K562 (cell line): ENCODE results near the gene KRT14.

Experiments used
- NFE2L1 ChIP-seq: fragments of 450-650 bp; IDR thresholded peaks from 2 replicates; pipeline ENCODE4 v1.6.1; 2016; ENCODE audit warnings: missing genetic modification characterization, low read depth, mild to moderate bottlenecking, missing compliant biosample characterization, moderate library complexity, borderline replicate concordance
- TF ChIP-seq, protein P1 (sequence below), 3 experiments: IDR thresholded peaks in 2 of 3; conservative IDR thresholded peaks in 1 of 3; 2 replicates each; pipeline ENCODE4 v1.5.1; 2011 to 2012; ENCODE audit warnings: low read length in 3 of 3, mild to moderate bottlenecking in 3 of 3, control low read depth in 2 of 3, improper control_type of control experiment in 1 of 3, inconsistent platforms in 1 of 3, low read depth in 1 of 3, mixed read lengths in 1 of 3, moderate library complexity in 1 of 3; ENCODE audit not compliant: insufficient read depth in 2 of 3

DNA sequence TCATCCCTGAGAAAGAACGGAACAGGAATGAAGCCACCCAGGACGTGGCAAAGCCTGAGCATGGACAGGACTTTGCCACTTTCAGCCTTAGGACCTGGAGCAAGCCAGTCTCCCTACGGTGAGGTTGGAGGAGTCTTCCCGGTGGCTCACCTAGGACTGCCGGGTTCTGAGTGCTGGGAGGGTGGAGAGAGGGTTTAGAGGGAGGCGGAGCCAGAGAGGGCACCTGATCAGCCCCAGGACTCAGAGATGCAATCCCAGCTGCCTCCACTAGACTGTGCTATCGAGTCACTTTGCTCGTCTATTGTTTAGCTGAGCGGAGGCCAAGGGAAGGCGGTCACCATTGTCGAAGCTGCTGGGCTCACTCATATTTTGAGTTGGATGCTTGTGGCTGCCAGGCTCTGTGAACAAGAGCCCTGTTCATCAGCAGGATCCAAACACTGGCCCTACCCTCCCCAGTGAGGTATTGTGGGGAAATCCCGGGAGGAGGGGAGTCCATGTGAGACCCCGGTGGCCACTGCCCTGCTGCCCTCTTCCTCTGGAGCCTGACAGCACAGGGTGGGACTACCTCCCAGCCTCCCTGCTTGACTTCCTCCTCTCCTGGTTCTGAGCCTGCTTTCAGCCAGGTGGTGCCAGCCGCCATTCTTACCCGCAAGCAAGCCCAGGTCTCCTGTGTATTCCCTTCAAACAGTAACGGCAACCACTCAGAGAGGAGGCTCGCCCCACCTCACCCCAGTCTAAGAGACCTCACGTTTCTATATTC, 7.0 kb downstream of the KRT14 start:
- TF ChIP-seq, protein P1, sequence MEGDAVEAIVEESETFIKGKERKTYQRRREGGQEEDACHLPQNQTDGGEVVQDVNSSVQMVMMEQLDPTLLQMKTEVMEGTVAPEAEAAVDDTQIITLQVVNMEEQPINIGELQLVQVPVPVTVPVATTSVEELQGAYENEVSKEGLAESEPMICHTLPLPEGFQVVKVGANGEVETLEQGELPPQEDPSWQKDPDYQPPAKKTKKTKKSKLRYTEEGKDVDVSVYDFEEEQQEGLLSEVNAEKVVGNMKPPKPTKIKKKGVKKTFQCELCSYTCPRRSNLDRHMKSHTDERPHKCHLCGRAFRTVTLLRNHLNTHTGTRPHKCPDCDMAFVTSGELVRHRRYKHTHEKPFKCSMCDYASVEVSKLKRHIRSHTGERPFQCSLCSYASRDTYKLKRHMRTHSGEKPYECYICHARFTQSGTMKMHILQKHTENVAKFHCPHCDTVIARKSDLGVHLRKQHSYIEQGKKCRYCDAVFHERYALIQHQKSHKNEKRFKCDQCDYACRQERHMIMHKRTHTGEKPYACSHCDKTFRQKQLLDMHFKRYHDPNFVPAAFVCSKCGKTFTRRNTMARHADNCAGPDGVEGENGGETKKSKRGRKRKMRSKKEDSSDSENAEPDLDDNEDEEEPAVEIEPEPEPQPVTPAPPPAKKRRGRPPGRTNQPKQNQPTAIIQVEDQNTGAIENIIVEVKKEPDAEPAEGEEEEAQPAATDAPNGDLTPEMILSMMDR (IDR thresholded peaks at IDR 0.05 in 2 of 3, conservative IDR thresholded peaks at IDR 0.05 in 1 of 3; ENCODE audit: insufficient read depth in 2 of 3, low read depth in 1 of 3, low read length in 3 of 3) = peak; percentile 92 to 97 (median 92)
- no peak for TF ChIP-seq NFE2L1 (tag)
